HEK293 (cell line): ENCODE data around the gene C4orf51.

Experiments used
- CTCF ChIA-PET: fragments of 350-600 bp; formaldehyde crosslinking; extraction: SDS; loops from one replicate; lab custom pipeline; 2021; ENCODE audit warnings: antibody characterized with exemption; lab: Yijun Ruan, JAX
- POLR2A ChIA-PET: fragments of 300-600 bp; formaldehyde crosslinking; extraction: SDS; loops from one replicate; lab custom pipeline; 2020; ENCODE audit warnings: antibody characterized with exemption, inconsistent platforms; lab: Yijun Ruan, JAX
- H3K27ac ChIP-seq: fragments of 200-500 bp; sonication (Bioruptor generic); 2 replicates; pipeline ENCODE4 v1.5.1; 2014; ENCODE audit warnings: low read depth, low read length, control low read depth, inconsistent platforms; ENCODE audit errors: extremely low read depth
- H3K36me3 ChIP-seq, 2 experiments: fragments of 200-500 bp in 1 of 2; sonication (Bioruptor generic) in 1 of 2; 1 replicate in 1 of 2; 2 replicates in 1 of 2; pipeline ENCODE4 v1.5.1; 2014 to 2017; ENCODE audit warnings: inconsistent platforms in 2 of 2, low read length in 2 of 2; ENCODE audit not compliant: control insufficient read depth in 2 of 2, insufficient read depth in 1 of 2
- H3K4me1 ChIP-seq: fragments of 200-500 bp; sonication (Bioruptor generic); 2 replicates; pipeline ENCODE4 v1.5.1; 2014; ENCODE audit warnings: mild to moderate bottlenecking, low read length, inconsistent platforms; ENCODE audit not compliant: control insufficient read depth, insufficient read depth
- H3K4me3 ChIP-seq: 2 replicates; pipeline ENCODE4 v1.5.1; 2011; ENCODE audit warnings: low read depth, mild to moderate bottlenecking, control low read depth, low read length, moderate library complexity
- H3K9me3 ChIP-seq: fragments of 200-500 bp; sonication (Bioruptor generic); 2 replicates; pipeline ENCODE4 v1.5.1; 2014; ENCODE audit warnings: low read depth, low read length, inconsistent platforms; ENCODE audit not compliant: control insufficient read depth, insufficient read depth
- CTCF ChIP-seq: fragments of 450-650 bp; formaldehyde crosslinking; IDR thresholded peaks from 2 replicates; pipeline ENCODE4 v1.5.1; 2016; ENCODE audit warnings: missing biosample characterization, missing genetic modification characterization
- ELK4 ChIP-seq: IDR thresholded peaks from 2 replicates; pipeline ENCODE4 v1.6.1; 2011; ENCODE audit warnings: mild to moderate bottlenecking, low read depth, low read length, borderline replicate concordance
- KLF1 ChIP-seq: fragments of 450-650 bp; formaldehyde crosslinking; IDR thresholded peaks from 2 replicates; pipeline ENCODE4 v1.5.1; 2016; ENCODE audit warnings: missing biosample characterization, missing genetic modification characterization
- PRDM10 ChIP-seq: fragments of 450-650 bp; formaldehyde crosslinking; IDR thresholded peaks from 2 replicates; pipeline ENCODE4 v1.5.1; 2016; ENCODE audit warnings: missing biosample characterization, missing genetic modification characterization
- REST ChIP-seq: fragments of 450-650 bp; formaldehyde crosslinking; IDR thresholded peaks from 2 replicates; pipeline ENCODE4 v1.5.1; 2016; ENCODE audit warnings: missing biosample characterization, missing genetic modification characterization
- ZFP37 ChIP-seq: fragments of 450-650 bp; formaldehyde crosslinking; IDR thresholded peaks from 2 replicates; pipeline ENCODE4 v1.5.1; 2016; ENCODE audit warnings: missing biosample characterization, missing genetic modification characterization
- ZNF112 ChIP-seq: fragments of 450-650 bp; formaldehyde crosslinking; IDR thresholded peaks from 2 replicates; pipeline ENCODE4 v1.5.0; 2017; ENCODE audit warnings: missing biosample characterization, missing genetic modification characterization
- ZNF16 ChIP-seq: fragments of 450-650 bp; formaldehyde crosslinking; IDR thresholded peaks from 2 replicates; pipeline ENCODE4 v1.5.1; 2016; ENCODE audit warnings: low read depth, missing biosample characterization, missing genetic modification characterization
- ZNF341 ChIP-seq: fragments of 450-650 bp; formaldehyde crosslinking; IDR thresholded peaks from 2 replicates; pipeline ENCODE4; 2016; ENCODE audit warnings: low read depth, missing biosample characterization, missing genetic modification characterization
- ZNF350 ChIP-seq: fragments of 450-650 bp; formaldehyde crosslinking; IDR thresholded peaks from 2 replicates; pipeline ENCODE4 v1.5.0; 2017; ENCODE audit warnings: missing biosample characterization, mild to moderate bottlenecking, missing genetic modification characterization
- ZNF366 ChIP-seq: fragments of 450-650 bp; formaldehyde crosslinking; conservative IDR thresholded peaks from 2 replicates; pipeline ENCODE4 v1.5.1; 2016; ENCODE audit warnings: missing biosample characterization, missing genetic modification characterization
- ZNF391 ChIP-seq: fragments of 450-650 bp; formaldehyde crosslinking; IDR thresholded peaks from 2 replicates; pipeline ENCODE4 v1.5.1; 2016; ENCODE audit warnings: low read depth, missing biosample characterization, missing genetic modification characterization, borderline replicate concordance
- ZNF394 ChIP-seq: fragments of 450-650 bp; formaldehyde crosslinking; IDR thresholded peaks from 2 replicates; pipeline ENCODE4 v1.5.1; 2016; ENCODE audit warnings: missing biosample characterization, missing genetic modification characterization, mild to moderate bottlenecking, moderate library complexity, borderline replicate concordance
- ZNF501 ChIP-seq: fragments of 450-650 bp; formaldehyde crosslinking; IDR thresholded peaks from 2 replicates; pipeline ENCODE4 v1.5.1; 2016; ENCODE audit warnings: missing biosample characterization, missing genetic modification characterization
- ZNF530 ChIP-seq: fragments of 450-650 bp; formaldehyde crosslinking; IDR thresholded peaks from 2 replicates; pipeline ENCODE4 v1.5.1; 2016; ENCODE audit warnings: low read depth, missing biosample characterization, missing genetic modification characterization
- ZNF664 ChIP-seq: fragments of 450-650 bp; formaldehyde crosslinking; IDR thresholded peaks from 2 replicates; pipeline ENCODE4 v1.5.1; 2016; ENCODE audit warnings: missing biosample characterization, missing genetic modification characterization
- ZNF707 ChIP-seq: fragments of 450-650 bp; formaldehyde crosslinking; IDR thresholded peaks from 2 replicates; pipeline ENCODE4 v1.5.1; 2016; ENCODE audit warnings: missing biosample characterization, missing genetic modification characterization
- ZNF776 ChIP-seq: fragments of 450-650 bp; formaldehyde crosslinking; IDR thresholded peaks from 2 replicates; pipeline ENCODE4 v1.5.0; 2017; ENCODE audit warnings: missing biosample characterization, missing genetic modification characterization, borderline replicate concordance

C4orf51 gene

GRCh38 chr4:145757188-145757587, 77.2 kb downstream of the C4orf51 start:
- Histone ChIP-seq H3K4me3 (no peak overlapping the region), H3K4me1 (no peaks in the 10 kb centered on the region), H3K36me3 (peaks cover 0 to 16% of the 10 kb centered on the region in 2 experiments; a peak in 1 of 3 replicates), H3K27ac (no peak overlapping the region), H3K9me3 (no peaks in the 10 kb centered on the region)
- POLR2A ChIA-PET: no interaction called here
- CTCF ChIA-PET: no interaction called here
- TF ChIP-seq PRDM10 (tag by site-specific recombination) (no peak), CTCF (tag by site-specific recombination) (no peak), ZNF394 (no peak), KLF1 (no peak), ZNF707 (tag by site-specific recombination) (no peak)

GRCh38 chr4:145760176-145760575, 80.2 kb downstream of the C4orf51 start:
- no peaks in the 10 kb centered on the region for H3K9me3 ChIP-seq
- POLR2A ChIA-PET: no interaction called here
- H3K36me3 ChIP-seq: peaks cover 0 to 39% of the 10 kb centered on the region in 2 experiments; a peak in 1 of 3 replicates
- TF ChIP-seq ZNF350 (tag by site-specific recombination) (no peak), ZNF394 (no peak), ZNF341 (tag by site-specific recombination) (no peak), ELK4 (no peak), ZNF391 (tag by site-specific recombination) (no peak), ZNF16 (tag by site-specific recombination) (no peak)
- CTCF ChIA-PET: no interaction called here
- no peaks in the 10 kb centered on the region for H3K4me1 ChIP-seq
- no peak overlapping the region for H3K27ac ChIP-seq
- no peak overlapping the region for H3K4me3 ChIP-seq

GRCh38 chr4:145760961-145761929, 81.3 kb downstream of the C4orf51 start:
- no peaks in the 10 kb centered on the region for H3K4me1 ChIP-seq
- H3K27ac ChIP-seq: no peak overlapping the region
- CTCF ChIA-PET: no interaction called here
- POLR2A ChIA-PET: no interaction called here
- no peak overlapping the region for H3K4me3 ChIP-seq
- peaks cover 0 to 44% of the 10 kb centered on the region in 2 experiments; a peak in 1 of 3 replicates for H3K36me3 ChIP-seq
- no peaks in the 10 kb centered on the region for H3K9me3 ChIP-seq
- TF ChIP-seq ZNF112: no peak
- TF ChIP-seq REST (tag by site-specific recombination): no peak
- TF ChIP-seq ZNF530 (tag by site-specific recombination): no peak
- TF ChIP-seq ZNF366: no peak
- no peak for TF ChIP-seq ZNF776
- TF ChIP-seq ZFP37 (tag by site-specific recombination): no peak
- no peak for TF ChIP-seq ZNF501 (tag by site-specific recombination)
- TF ChIP-seq ZNF664 (tag by site-specific recombination): no peak
